ENCODE measurements around the gene TM4SF4.

DNA sequence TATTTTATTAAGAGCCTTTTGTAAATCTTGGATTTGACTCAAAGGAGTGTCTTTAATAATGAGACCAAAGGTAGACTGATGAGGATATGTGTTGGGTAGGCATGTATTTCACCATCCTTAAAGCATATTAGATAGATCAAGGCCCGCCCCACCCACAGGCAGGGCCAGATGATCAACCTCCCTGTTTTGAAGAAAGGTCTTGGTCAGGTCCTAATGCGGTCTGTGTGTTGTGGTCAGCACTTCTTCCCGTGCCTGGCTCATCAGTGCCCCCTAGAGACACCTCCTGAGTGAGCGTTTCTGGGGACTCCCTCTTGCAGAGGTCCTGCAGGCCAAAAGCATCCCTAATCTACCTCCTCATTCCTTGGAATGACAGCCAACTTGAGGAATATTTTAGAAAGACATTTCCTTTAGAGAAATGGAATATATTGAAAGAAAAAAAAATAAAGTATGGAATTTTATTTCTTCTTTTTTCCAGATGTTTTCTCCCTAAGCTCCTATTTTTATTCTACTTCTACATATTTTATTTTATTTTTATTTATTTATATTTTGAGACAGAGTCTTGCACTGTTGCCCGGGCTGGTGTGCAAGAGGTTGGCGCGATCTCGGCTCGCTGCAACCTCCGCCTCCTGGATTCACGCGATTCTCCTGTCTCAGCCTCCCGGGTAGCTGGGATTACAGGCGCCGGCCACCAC, 6.0 kb downstream of the TM4SF4 start:
- TF ChIP-seq, protein P1, sequence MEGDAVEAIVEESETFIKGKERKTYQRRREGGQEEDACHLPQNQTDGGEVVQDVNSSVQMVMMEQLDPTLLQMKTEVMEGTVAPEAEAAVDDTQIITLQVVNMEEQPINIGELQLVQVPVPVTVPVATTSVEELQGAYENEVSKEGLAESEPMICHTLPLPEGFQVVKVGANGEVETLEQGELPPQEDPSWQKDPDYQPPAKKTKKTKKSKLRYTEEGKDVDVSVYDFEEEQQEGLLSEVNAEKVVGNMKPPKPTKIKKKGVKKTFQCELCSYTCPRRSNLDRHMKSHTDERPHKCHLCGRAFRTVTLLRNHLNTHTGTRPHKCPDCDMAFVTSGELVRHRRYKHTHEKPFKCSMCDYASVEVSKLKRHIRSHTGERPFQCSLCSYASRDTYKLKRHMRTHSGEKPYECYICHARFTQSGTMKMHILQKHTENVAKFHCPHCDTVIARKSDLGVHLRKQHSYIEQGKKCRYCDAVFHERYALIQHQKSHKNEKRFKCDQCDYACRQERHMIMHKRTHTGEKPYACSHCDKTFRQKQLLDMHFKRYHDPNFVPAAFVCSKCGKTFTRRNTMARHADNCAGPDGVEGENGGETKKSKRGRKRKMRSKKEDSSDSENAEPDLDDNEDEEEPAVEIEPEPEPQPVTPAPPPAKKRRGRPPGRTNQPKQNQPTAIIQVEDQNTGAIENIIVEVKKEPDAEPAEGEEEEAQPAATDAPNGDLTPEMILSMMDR (IDR thresholded peaks at IDR 0.05; ENCODE audit: insufficient read depth, low read length, poor library complexity, severe bottlenecking): peak; percentile 62
- TF ChIP-seq EZH2phosphoT487 (conservative IDR thresholded peaks at IDR 0.05; ENCODE audit: low read length): no peak

Data from SU-DHL-6 (cell line).